ENCODE measurements around the gene PPM1K.

DNA sequence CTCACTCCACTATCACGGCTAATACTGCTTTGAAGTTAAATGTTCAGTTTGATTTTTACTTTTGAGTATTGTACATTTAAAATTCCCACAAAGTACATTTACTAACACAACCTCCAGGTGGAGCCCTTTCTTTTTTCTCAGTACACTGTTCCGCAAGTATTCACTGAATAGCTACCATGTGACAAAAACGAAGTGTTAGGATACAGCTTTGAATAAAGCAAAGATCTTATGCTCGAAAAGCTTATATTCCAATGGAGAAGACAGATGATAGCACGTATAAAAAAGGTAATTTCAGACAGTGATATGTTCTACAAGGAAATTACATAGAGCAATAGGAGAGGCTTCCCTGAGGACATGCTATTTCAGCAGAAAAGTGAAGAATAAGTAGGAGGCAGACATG, 65.3 kb downstream of the PPM1K start:
- TF ChIP-seq, protein P1, sequence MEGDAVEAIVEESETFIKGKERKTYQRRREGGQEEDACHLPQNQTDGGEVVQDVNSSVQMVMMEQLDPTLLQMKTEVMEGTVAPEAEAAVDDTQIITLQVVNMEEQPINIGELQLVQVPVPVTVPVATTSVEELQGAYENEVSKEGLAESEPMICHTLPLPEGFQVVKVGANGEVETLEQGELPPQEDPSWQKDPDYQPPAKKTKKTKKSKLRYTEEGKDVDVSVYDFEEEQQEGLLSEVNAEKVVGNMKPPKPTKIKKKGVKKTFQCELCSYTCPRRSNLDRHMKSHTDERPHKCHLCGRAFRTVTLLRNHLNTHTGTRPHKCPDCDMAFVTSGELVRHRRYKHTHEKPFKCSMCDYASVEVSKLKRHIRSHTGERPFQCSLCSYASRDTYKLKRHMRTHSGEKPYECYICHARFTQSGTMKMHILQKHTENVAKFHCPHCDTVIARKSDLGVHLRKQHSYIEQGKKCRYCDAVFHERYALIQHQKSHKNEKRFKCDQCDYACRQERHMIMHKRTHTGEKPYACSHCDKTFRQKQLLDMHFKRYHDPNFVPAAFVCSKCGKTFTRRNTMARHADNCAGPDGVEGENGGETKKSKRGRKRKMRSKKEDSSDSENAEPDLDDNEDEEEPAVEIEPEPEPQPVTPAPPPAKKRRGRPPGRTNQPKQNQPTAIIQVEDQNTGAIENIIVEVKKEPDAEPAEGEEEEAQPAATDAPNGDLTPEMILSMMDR (IDR thresholded peaks at IDR 0.05; ENCODE audit: insufficient read depth, low read length, poor library complexity, severe bottlenecking): peak; percentile 18
- no peak for TF ChIP-seq EZH2phosphoT487 (conservative IDR thresholded peaks at IDR 0.05; ENCODE audit: low read length)

All from SU-DHL-6 (cell line).